ENCODE results near the gene POGLUT2. TPM values are rescaled to one million over a fixed set of nuclear protein-coding genes. Genes with fewer than 3 reads are reported as not detected.

Gene POGLUT2
- total RNA-seq, 2 donors from 2014 or later = 4.2 TPM; not detected in 1

DNA sequence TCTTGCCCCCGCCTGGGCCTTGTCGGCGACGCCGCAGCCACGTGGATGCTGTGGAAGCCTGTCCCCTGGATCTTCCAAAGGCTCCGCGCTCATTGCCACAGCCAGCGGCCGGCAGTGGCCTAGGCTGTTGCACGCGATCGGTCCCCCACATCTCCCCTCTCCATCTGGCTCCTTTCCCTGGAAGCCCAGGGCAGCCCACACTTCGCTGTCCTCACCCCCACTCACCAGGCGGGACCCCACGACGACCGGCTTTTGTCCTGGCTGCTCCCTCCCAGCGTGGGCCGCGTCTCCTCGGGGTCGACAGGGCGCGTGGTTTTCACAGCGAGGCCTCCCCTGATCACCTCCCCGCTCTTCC, 24.6 kb downstream of the POGLUT2 start:
- H3K4me3 ChIP-seq = peak overlapping the region; percentile 54 to 76
- ATAC-seq (no peak), DNase-seq (peak in 1 of 4 donors; percentile 14)
- H3K4me1 ChIP-seq = peaks cover 11% of the 10 kb centered on the region
- no peaks in the 10 kb centered on the region for H3K27me3 ChIP-seq
- H3K27ac ChIP-seq = peak overlapping the region in 3 of 4 donors; percentile 70 to 87 (median 75)
- H3K9me3 ChIP-seq = no peaks in the 10 kb centered on the region
- intact Hi-C loops (cut with DNase I) = no loop called here
- 69 to 79% methylated on average over 27 of the region's 27 CpGs for WGBS, 2 donors
- TF ChIP-seq POLR2A (IDR thresholded peaks at IDR 0.05) = no peak
- TF ChIP-seq, protein P1, sequence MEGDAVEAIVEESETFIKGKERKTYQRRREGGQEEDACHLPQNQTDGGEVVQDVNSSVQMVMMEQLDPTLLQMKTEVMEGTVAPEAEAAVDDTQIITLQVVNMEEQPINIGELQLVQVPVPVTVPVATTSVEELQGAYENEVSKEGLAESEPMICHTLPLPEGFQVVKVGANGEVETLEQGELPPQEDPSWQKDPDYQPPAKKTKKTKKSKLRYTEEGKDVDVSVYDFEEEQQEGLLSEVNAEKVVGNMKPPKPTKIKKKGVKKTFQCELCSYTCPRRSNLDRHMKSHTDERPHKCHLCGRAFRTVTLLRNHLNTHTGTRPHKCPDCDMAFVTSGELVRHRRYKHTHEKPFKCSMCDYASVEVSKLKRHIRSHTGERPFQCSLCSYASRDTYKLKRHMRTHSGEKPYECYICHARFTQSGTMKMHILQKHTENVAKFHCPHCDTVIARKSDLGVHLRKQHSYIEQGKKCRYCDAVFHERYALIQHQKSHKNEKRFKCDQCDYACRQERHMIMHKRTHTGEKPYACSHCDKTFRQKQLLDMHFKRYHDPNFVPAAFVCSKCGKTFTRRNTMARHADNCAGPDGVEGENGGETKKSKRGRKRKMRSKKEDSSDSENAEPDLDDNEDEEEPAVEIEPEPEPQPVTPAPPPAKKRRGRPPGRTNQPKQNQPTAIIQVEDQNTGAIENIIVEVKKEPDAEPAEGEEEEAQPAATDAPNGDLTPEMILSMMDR (IDR thresholded peaks at IDR 0.05) = no peak
- H3K36me3 ChIP-seq (replicated peaks in 1 of 2; ENCODE audit: insufficient read depth in 1 of 2, low read depth in 2 of 2) = no peaks in the 10 kb centered on the region

DNA sequence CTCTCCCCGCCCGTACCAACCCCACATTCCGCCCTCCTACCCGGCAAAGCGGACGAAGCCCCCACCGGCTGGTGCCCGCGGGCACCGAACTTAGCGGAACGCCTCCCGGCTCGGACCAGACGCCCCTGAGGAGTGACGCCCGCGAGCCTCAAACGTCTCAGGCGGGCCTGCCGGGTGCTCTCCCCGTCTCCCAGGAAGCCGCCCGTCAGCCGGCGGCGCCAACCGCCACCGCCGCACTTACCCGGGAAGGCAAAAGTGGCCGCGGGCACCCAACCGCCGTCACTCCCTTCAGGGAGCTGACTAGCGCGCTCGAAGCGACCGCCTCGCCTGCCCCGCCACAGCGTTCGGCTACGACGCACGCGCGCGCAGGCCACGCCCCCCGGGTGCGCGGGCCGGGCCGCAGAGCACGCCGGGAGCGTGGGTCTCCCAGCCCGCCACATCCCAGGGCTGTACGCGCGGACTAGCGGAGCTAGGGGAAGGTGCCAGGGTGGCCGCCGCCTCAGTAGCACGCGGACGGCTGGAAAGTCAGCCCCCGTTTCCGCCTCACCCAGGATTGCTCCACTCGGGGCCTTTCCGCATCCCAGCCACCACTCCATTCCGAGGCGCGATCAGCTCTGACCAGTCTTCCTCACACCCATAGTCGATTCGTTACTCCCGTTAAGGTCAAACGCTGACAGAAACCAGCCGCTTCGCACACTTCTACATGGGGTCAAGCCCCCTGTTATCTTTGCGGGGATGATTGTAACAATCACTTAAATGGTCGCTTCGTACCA, 25.1 kb downstream of the POGLUT2 start, which contains the start of gene TEX30:
Gene TEX30 (minus strand): TSS at position 346 of the 773 bp plus-strand sequence. CDS start 3,760 bp downstream, outside the sequence.
- ATAC-seq (peak; percentile 98), DNase-seq (peak; percentile 81 to 85 (median 83))
- no peaks in the 10 kb centered on the region for H3K36me3 ChIP-seq (replicated peaks in 1 of 2; ENCODE audit: insufficient read depth in 1 of 2, low read depth in 2 of 2)
- 1 to 14% methylated on average over 5 to 80 of the region's 85 CpGs for whole genome bisulfite sequencing, 2 donors
- H3K27me3 ChIP-seq = no peaks in the 10 kb centered on the region
- intact Hi-C loops (cut with DNase I) = no loop called here
- H3K27ac ChIP-seq = peak within 1 kb of the TSS; percentile 29 to 87 (median 72)
- TF ChIP-seq, protein P1 (IDR thresholded peaks at IDR 0.05) = peak in 3 of 7 experiments; percentile 15 to 38 (median 26)
- peak; percentile 79 to 84 (median 81) for TF ChIP-seq POLR2A (IDR thresholded peaks at IDR 0.05)
- H3K4me3 ChIP-seq = peak within 1 kb of the TSS; percentile 54 to 76
- H3K4me1 ChIP-seq = peaks cover 11% of the 10 kb centered on the region
- H3K9me3 ChIP-seq = no peaks in the 10 kb centered on the region

DNA sequence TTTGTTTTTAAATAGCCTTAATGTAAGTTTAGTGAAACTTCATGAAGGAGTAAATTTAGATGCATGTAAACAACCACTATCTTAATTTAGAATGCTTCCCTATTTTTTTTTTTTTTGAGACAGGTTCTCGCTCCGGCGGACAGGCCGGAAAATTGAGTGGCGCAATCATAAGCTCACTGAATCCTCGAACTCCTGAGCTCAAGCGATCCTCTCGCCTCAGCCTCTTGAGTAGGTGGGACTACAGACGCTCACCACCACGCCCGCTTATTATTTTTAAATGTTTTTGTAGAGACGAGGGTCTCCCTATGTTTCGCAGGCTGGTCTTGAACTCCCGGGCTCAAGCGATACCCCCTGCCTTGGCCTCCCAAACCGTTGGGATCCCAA, 26.7 kb downstream of the POGLUT2 start:
- no peak for TF ChIP-seq POLR2A (IDR thresholded peaks at IDR 0.05)
- TF ChIP-seq, protein P1 (IDR thresholded peaks at IDR 0.05) = no peak
- Histone ChIP-seq H3K9me3 (no peaks in the 10 kb centered on the region), H3K27ac (no peak overlapping the region), H3K4me1 (peaks cover 11% of the 10 kb centered on the region), H3K36me3 (replicated peaks in 1 of 2; ENCODE audit: insufficient read depth in 1 of 2, low read depth in 2 of 2) (no peaks in the 10 kb centered on the region), H3K27me3 (no peaks in the 10 kb centered on the region), H3K4me3 (no peak overlapping the region)
- intact Hi-C loops (cut with DNase I) = no loop called here
- DNase-seq (no peak), ATAC-seq (no peak)
- WGBS, 2 donors = 91 to 97% methylated on average over 16 of the region's 16 CpGs

DNA sequence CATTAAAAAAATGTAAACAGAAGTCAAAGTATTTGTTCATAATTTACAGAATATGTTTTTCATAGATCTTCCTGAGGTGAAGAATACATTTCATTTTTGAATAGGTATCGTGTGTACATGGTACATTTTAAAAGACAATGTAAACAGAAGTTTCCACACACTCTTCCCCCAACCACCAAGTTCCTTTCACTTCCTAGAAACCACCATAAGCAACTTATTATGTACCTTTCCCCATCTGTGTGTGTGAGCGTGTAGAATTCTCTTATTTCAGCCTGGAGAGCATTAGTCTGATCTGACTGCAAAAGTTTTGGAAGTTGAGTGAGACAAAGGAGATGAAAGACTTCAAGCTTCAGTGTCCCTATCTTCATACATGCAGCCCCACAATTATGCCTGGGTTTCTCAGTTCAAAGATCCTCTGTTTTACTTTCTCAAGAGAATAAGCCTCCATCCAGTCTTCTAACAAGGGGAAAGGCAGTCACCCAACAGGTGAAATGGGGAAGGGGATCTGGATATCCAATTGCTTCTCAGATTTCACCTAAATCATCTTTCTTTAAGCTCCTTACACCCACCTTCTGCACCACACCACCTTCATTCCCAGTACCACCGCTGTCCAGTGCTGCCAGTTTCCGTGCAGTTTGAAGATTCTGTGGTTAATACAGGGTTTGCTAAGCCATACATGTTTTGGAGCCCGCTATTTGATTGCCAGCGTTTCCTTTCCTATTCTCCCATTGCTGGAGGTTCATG, 27.3 kb downstream of the POGLUT2 start:
- Histone ChIP-seq H3K27ac (no peak overlapping the region), H3K4me3 (no peak overlapping the region), H3K4me1 (peaks cover 11% of the 10 kb centered on the region), H3K27me3 (no peaks in the 10 kb centered on the region), H3K9me3 (no peaks in the 10 kb centered on the region), H3K36me3 (replicated peaks in 1 of 2; ENCODE audit: insufficient read depth in 1 of 2, low read depth in 2 of 2) (no peaks in the 10 kb centered on the region)
- TF ChIP-seq, protein P1 (IDR thresholded peaks at IDR 0.05) = no peak
- no peak for TF ChIP-seq POLR2A (IDR thresholded peaks at IDR 0.05)
- 85 to 94% methylated on average over 6 of the region's 6 CpGs for WGBS, 2 donors
- ATAC-seq (no peak), DNase-seq (no peak)
- intact Hi-C loops (cut with DNase I) = no loop called here

Data from body of pancreas (tissue), 4 donors.